IMR-90 (cell line): ENCODE data around the gene PDE4B. TPM values are rescaled to one million over a fixed set of nuclear protein-coding genes. Genes with fewer than 3 reads are reported as not detected.

Experiments
- ATAC-seq: fragments of 200-7000 bp; cut with Tn5 transposase; 2 replicates; pipeline ENCODE4 v1.9.1; 2020; ENCODE audit warnings: low read depth, mild to moderate bottlenecking, moderate library complexity
- BruUV-seq: library from RNA; stranded (reverse); fragments of 400-500 nt; replicated peaks from 2 replicates; lab custom pipeline; 2021; lab: Mats Ljungman, UMichigan
- CTCF ChIA-PET: fragments of 300-600 bp; formaldehyde crosslinking; extraction: SDS; loops from one replicate; lab custom pipeline; 2021; ENCODE audit warnings: antibody characterized with exemption; lab: Yijun Ruan, JAX
- POLR2A ChIA-PET: fragments of 300-600 bp; sonication (Branson Sonifier 250); formaldehyde crosslinking; loops from one replicate; lab custom pipeline; 2022; ENCODE audit warnings: antibody characterized with exemption; ENCODE audit not compliant: unreplicated experiment; lab: Charles Lee
- DNase-seq: peaks from one replicate; pipeline ENCODE4 v3.0.0; 2013
- H2AFZ ChIP-seq: replicated peaks from 2 replicates; pipeline ENCODE3; 2013; ENCODE audit warnings: low read length, mild to moderate bottlenecking; ENCODE audit not compliant: poor library complexity
- H2AK5ac ChIP-seq: 2 replicates; pipeline ENCODE4 v1.6.1; 2013; ENCODE audit warnings: low read depth, low read length, inconsistent platforms
- H2AK9ac ChIP-seq: replicated peaks from 2 replicates; pipeline ENCODE3; 2013; ENCODE audit warnings: mild to moderate bottlenecking, low read depth, low read length, moderate library complexity; ENCODE audit not compliant: poor library complexity
- H2BK120ac ChIP-seq: 2 replicates; pipeline ENCODE4 v1.6.1; 2013; ENCODE audit warnings: low read depth, low read length, inconsistent platforms
- H2BK15ac ChIP-seq: 3 replicates; pipeline ENCODE4 v1.6.1; 2013; ENCODE audit warnings: low read depth, low read length, inconsistent platforms
- H2BK20ac ChIP-seq: 2 replicates; pipeline ENCODE4 v1.6.1; 2013; ENCODE audit warnings: low read depth, mild to moderate bottlenecking, inconsistent platforms, low read length, moderate library complexity
- H2BK5ac ChIP-seq: 2 replicates; pipeline ENCODE4 v1.6.1; 2013; ENCODE audit warnings: mild to moderate bottlenecking, low read depth, low read length, inconsistent platforms; ENCODE audit not compliant: poor library complexity, severe bottlenecking
- H3K14ac ChIP-seq: replicated peaks from 2 replicates; pipeline ENCODE4 v1.6.1; 2013; ENCODE audit warnings: low read depth, low read length, inconsistent platforms
- H3K18ac ChIP-seq: 2 replicates; pipeline ENCODE4 v1.6.1; 2013; ENCODE audit warnings: low read depth, low read length, control low read depth
- H3K23ac ChIP-seq: 2 replicates; pipeline ENCODE4 v1.6.1; 2013; ENCODE audit warnings: low read depth, low read length, inconsistent platforms
- H3K27ac ChIP-seq: 2 replicates; pipeline ENCODE4 v1.5.1; 2013; ENCODE audit warnings: mild to moderate bottlenecking, control low read depth, low read length; ENCODE audit not compliant: insufficient read depth
- H3K27me3 ChIP-seq: 2 replicates; pipeline ENCODE4 v1.6.1; 2013; ENCODE audit warnings: low read length; ENCODE audit not compliant: control insufficient read depth, insufficient read depth
- H3K36me3 ChIP-seq: 2 replicates; pipeline ENCODE4 v1.6.1; 2013; ENCODE audit warnings: low read length, mixed read lengths; ENCODE audit not compliant: control insufficient read depth, insufficient read depth
- H3K4ac ChIP-seq: 2 replicates; pipeline ENCODE4 v1.6.1; 2013; ENCODE audit warnings: low read depth, low read length, inconsistent platforms
- H3K4me1 ChIP-seq: 2 replicates; pipeline ENCODE4 v1.6.1; 2013; ENCODE audit warnings: low read length, mixed read lengths; ENCODE audit not compliant: control insufficient read depth, insufficient read depth
- H3K4me2 ChIP-seq: 2 replicates; pipeline ENCODE4 v1.6.1; 2013; ENCODE audit warnings: low read depth, mild to moderate bottlenecking, control low read depth, low read length, moderate library complexity
- H3K4me3 ChIP-seq: 2 replicates; pipeline ENCODE4 v1.5.1; 2013; ENCODE audit warnings: low read depth, mild to moderate bottlenecking, control low read depth, low read length, moderate library complexity; ENCODE audit not compliant: insufficient read depth
- H3K56ac ChIP-seq: 2 replicates; pipeline ENCODE4 v1.6.1; 2013; ENCODE audit warnings: low read length, inconsistent platforms; ENCODE audit not compliant: insufficient read depth; ENCODE audit errors: extremely low read depth
- H3K79me1 ChIP-seq, 2 experiments: 2 replicates each; pipeline ENCODE4 v1.6.1; 2013; ENCODE audit warnings: low read length in 2 of 2, inconsistent platforms in 1 of 2, low read depth in 1 of 2
- H3K9ac ChIP-seq: 2 replicates; pipeline ENCODE4 v1.6.1; 2013; ENCODE audit warnings: low read depth, low read length, control low read depth
- H3K9me1 ChIP-seq: 2 replicates; pipeline ENCODE4 v1.6.1; 2013; ENCODE audit warnings: low read length, inconsistent platforms; ENCODE audit not compliant: insufficient read depth
- H3K9me3 ChIP-seq: 2 replicates; pipeline ENCODE4 v1.6.1; 2013; ENCODE audit warnings: low read length; ENCODE audit not compliant: control insufficient read depth, insufficient read depth
- H4K20me1 ChIP-seq: 2 replicates; pipeline ENCODE4 v1.6.1; 2013; ENCODE audit warnings: low read length, inconsistent platforms; ENCODE audit not compliant: insufficient read depth
- H4K5ac ChIP-seq: 2 replicates; pipeline ENCODE4 v1.6.1; 2013; ENCODE audit warnings: mild to moderate bottlenecking, low read depth, low read length, control low read depth
- H4K8ac ChIP-seq, 2 experiments: 2 replicates each; pipeline ENCODE4 v1.6.1; 2013; ENCODE audit warnings: low read depth in 2 of 2, low read length in 2 of 2, control low read depth in 1 of 2, inconsistent platforms in 1 of 2
- H4K91ac ChIP-seq: 2 replicates; pipeline ENCODE4 v1.6.1; 2013; ENCODE audit warnings: low read depth, low read length, inconsistent platforms; ENCODE audit not compliant: insufficient read depth
- MAFK ChIP-seq: IDR thresholded peaks from 2 replicates; pipeline ENCODE4 v1.6.1; 2012; ENCODE audit warnings: low read depth, low read length, improper control_type of control experiment
- MAZ ChIP-seq: IDR thresholded peaks from 2 replicates; pipeline ENCODE4 v1.6.1; 2012; ENCODE audit warnings: low read depth, mild to moderate bottlenecking, low read length, improper control_type of control experiment, moderate library complexity, borderline replicate concordance
- WGBS, 2 experiments: methylation state at CpG; one replicate each; pipeline versions ENCODE4 v1.1.5 to v1.1.7; 2013; ENCODE audit warnings: missing lambda C conversion rate in 2 of 2; ENCODE audit not compliant: insufficient read length in 1 of 2; ENCODE audit errors: extremely low coverage in 2 of 2; 5-methylcytosine and 5-hydroxymethylcytosine counted together
- dilution Hi-C: fragments of 300-500 bp; cut with HindIII; formaldehyde crosslinking; loops from one replicate; pipeline ENCODE4 v1.14.3; 2018; ENCODE audit warnings: low sequenced_read_pairs; ENCODE audit not compliant: unreplicated experiment
- in situ Hi-C: fragments of 300-500 bp; cut with MboI; formaldehyde crosslinking; loops from 3 replicates; pipeline ENCODE4 v1.14.3; 2019; ENCODE audit warnings: low sequenced_read_pairs, inconsistent platforms, mixed read lengths
- intact Hi-C: fragments of 100-400 bp; cut with micrococcal nuclease; formaldehyde crosslinking; loops from 2 replicates; pipeline ENCODE4 v1.10.0; 2022
- polyA plus RNA-seq, 3 experiments: library from polyadenylated mRNA; depleted of rRNA; stranded (reverse); fragments of >200 nt; gene quantifications; 2 replicates each; pipeline ENCODE4 v1.2.3, GENCODE V29; 2012; ENCODE audit warnings: low replicate concordance in 1 of 3
- total RNA-seq: library from RNA; depleted of rRNA; stranded (reverse); fragments of >200 nt; gene quantifications from 2 replicates; pipeline ENCODE4 v1.2.3, GENCODE V29; 2012

The PDE4B gene
- total and polyA plus RNA-seq, 2 of the 4 experiments (the other 2 are of a cell fraction), result 5.8 to 21.3 TPM

- H2BK15ac ChIP-seq, result no peak overlapping the region
- no peak overlapping the region for H4K91ac ChIP-seq
- no peak overlapping the region for H3K4me2 ChIP-seq
- WGBS, 2 experiments, result no CpG with 5 or more reads among the region's 1 CpG
- ChIA-PET CTCF (no interaction called here), POLR2A (no interaction called here)
- no peak overlapping the region for H4K5ac ChIP-seq
- no peak overlapping the region for H2AK5ac ChIP-seq
- no peak overlapping the region for H2BK20ac ChIP-seq
- no peak overlapping the region for H3K18ac ChIP-seq
- H3K14ac ChIP-seq, result no peak overlapping the region
- H3K36me3 ChIP-seq, result no peaks in the 10 kb centered on the region
- no peak overlapping the region for H2AK9ac ChIP-seq
- no peak overlapping the region for H4K8ac ChIP-seq
- H3K27ac ChIP-seq, result no peak overlapping the region
- H3K4me1 ChIP-seq, result no peaks in the 10 kb centered on the region
- TF ChIP-seq MAZ (no peak), MAFK (no peak)
- H3K4me3 ChIP-seq, result no peak overlapping the region
- H3K56ac ChIP-seq, result no peak overlapping the region
- H2BK5ac ChIP-seq, result no peak overlapping the region
- no peaks in the 10 kb centered on the region for H3K79me1 ChIP-seq
- no peaks in the 10 kb centered on the region for H3K27me3 ChIP-seq
- H2AFZ ChIP-seq, result no peak overlapping the region
- no peak for ATAC-seq
- dilution Hi-C loops (no loop called here), intact Hi-C loops (no loop called here), in situ Hi-C loops (no loop called here)
- BruUV-seq, result no TSS peak
- no peak for DNase-seq
- H3K4ac ChIP-seq, result no peak overlapping the region
- H3K9me1 ChIP-seq, result no peaks in the 10 kb centered on the region
- H3K9me3 ChIP-seq, result no peaks in the 10 kb centered on the region
- H4K20me1 ChIP-seq, result no peaks in the 10 kb centered on the region
- H3K23ac ChIP-seq, result no peak overlapping the region
- no peak overlapping the region for H2BK120ac ChIP-seq
- H3K9ac ChIP-seq, result no peak overlapping the region
These were observed 382.4 kb downstream of the PDE4B start for GRCh38 chr1:66175098-66175497.
